GM12872 (cell line): ENCODE results near the gene CYSRT1.

Experiments used
- TF ChIP-seq, protein P1 (sequence below): IDR thresholded peaks from 3 replicates; pipeline ENCODE4 v1.5.1; 2011; ENCODE audit warnings: low read depth, mild to moderate bottlenecking, low read length, moderate library complexity; ENCODE audit not compliant: insufficient read depth

Gene CYSRT1

GRCh38 chr9:137191691-137192447, 33.1 kb upstream of the CYSRT1 start:
- TF ChIP-seq, protein P1, sequence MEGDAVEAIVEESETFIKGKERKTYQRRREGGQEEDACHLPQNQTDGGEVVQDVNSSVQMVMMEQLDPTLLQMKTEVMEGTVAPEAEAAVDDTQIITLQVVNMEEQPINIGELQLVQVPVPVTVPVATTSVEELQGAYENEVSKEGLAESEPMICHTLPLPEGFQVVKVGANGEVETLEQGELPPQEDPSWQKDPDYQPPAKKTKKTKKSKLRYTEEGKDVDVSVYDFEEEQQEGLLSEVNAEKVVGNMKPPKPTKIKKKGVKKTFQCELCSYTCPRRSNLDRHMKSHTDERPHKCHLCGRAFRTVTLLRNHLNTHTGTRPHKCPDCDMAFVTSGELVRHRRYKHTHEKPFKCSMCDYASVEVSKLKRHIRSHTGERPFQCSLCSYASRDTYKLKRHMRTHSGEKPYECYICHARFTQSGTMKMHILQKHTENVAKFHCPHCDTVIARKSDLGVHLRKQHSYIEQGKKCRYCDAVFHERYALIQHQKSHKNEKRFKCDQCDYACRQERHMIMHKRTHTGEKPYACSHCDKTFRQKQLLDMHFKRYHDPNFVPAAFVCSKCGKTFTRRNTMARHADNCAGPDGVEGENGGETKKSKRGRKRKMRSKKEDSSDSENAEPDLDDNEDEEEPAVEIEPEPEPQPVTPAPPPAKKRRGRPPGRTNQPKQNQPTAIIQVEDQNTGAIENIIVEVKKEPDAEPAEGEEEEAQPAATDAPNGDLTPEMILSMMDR = no peak

GRCh38 chr9:137192448-137192780, 32.6 kb upstream of the CYSRT1 start:
- TF ChIP-seq, protein P1 = no peak

- TF ChIP-seq, protein P1 = no peak
Measured at GRCh38 chr9:137192859-137193258, 32.1 kb upstream of the CYSRT1 start.

DNA sequence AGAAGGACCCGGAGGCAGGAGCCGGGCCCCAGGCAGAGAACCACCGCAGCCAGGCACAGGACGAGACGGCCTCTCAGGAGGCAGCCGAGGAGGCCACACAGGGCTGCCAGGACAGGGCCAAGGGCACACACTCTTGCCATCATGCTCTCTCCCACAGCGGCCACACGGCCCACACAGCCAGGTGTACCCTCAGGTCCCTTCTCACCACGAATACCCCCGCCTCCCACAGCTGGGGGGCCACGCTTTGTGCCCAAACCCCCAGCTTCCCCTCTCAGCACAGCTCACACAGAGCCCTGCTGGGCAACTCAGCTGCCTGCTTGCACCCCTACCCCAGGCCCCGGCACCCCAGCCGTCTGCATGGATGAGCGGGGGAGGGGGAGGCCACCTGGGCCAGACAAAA, 31.2 kb upstream of the CYSRT1 start:
- TF ChIP-seq, protein P1 = no peak

- TF ChIP-seq, protein P1 = no peak
Measured at GRCh38 chr9:137194388-137194787, 30.6 kb upstream of the CYSRT1 start.

- TF ChIP-seq, protein P1 = no peak
Measured at GRCh38 chr9:137194909-137195308, 30.1 kb upstream of the CYSRT1 start.

GRCh38 chr9:137195525-137196220, 29.3 kb upstream of the CYSRT1 start:
- TF ChIP-seq, protein P1 = no peak
